Endothelial cell of umbilical vein (primary cell): ENCODE measurements around the gene RIPK4. TPM values are rescaled to one million over a fixed set of nuclear protein-coding genes. Genes with fewer than 3 reads are reported as not detected.

Source experiments
- BruUV-seq: library from RNA; stranded (reverse); fragments of 400-500 nt; replicated peaks from 2 replicates; lab custom pipeline; 2021; lab: Mats Ljungman, UMichigan
- CTCF ChIA-PET: fragments of 300-600, 350-600 bp; sonication (Branson Sonifier 250); formaldehyde crosslinking; loops from one replicate; lab custom pipeline; 2021; ENCODE audit warnings: antibody characterized with exemption, inconsistent platforms; lab: Charles Lee
- POLR2A ChIA-PET: fragments of 300-600, 350-600 bp; sonication (Branson Sonifier 250); formaldehyde crosslinking; loops from one replicate; lab custom pipeline; 2021; ENCODE audit warnings: antibody characterized with exemption, inconsistent platforms; lab: Charles Lee
- DNase-seq: peaks from one replicate; pipeline ENCODE4 v3.0.0-alpha.2; 2011; ENCODE audit warnings: low read depth, low spot score
- FAIRE-seq: peaks from 2 replicates; lab custom pipeline; 2011; peaks lifted over from hg19 to GRCh38; lab: Jason Lieb, UNC
- H2AFZ ChIP-seq: 2 replicates; pipeline ENCODE4 v1.6.0; 2012; ENCODE audit warnings: low read depth, low read length, control low read depth, inconsistent platforms
- H3K27ac ChIP-seq: 2 replicates; pipeline ENCODE4 v1.5.1; 2011; ENCODE audit warnings: low read depth, mild to moderate bottlenecking, control low read depth, low read length, moderate library complexity; ENCODE audit not compliant: insufficient read depth
- H3K27me3 ChIP-seq, 2 experiments: 2 replicates each; pipeline versions ENCODE4 v1.6.0 to v1.6.1; 2011; ENCODE audit warnings: low read length in 2 of 2, mixed read lengths in 1 of 2; ENCODE audit not compliant: control insufficient read depth in 2 of 2, insufficient read depth in 2 of 2
- H3K36me3 ChIP-seq, 2 experiments: 2 replicates in 1 of 2; 3 replicates in 1 of 2; pipeline ENCODE4 v1.5.1; 2011; ENCODE audit warnings: low read length in 2 of 2, mild to moderate bottlenecking in 1 of 2, moderate library complexity in 1 of 2; ENCODE audit not compliant: control insufficient read depth in 2 of 2, insufficient read depth in 2 of 2; ENCODE audit errors: extremely low read depth in 1 of 2
- H3K4me1 ChIP-seq: 3 replicates; pipeline ENCODE4 v1.5.1; 2011; ENCODE audit warnings: mild to moderate bottlenecking, low read length; ENCODE audit not compliant: control insufficient read depth, insufficient read depth; ENCODE audit errors: extremely low read depth
- H3K4me2 ChIP-seq: 2 replicates; pipeline ENCODE4 v1.6.1; 2011; ENCODE audit warnings: low read length, control low read depth, mixed read lengths; ENCODE audit not compliant: insufficient read depth
- H3K4me3 ChIP-seq, 3 experiments: fragments of 200-600 bp in 1 of 3; sonication (generic), shearing (Covaris generic) in 1 of 3; replicated peaks in 1 of 3; 2 replicates each; pipeline ENCODE4 v1.5.1; 2011 to 2016; ENCODE audit warnings: control low read depth in 3 of 3, low read length in 3 of 3, mild to moderate bottlenecking in 2 of 3, inconsistent platforms in 1 of 3, low read depth in 1 of 3, moderate library complexity in 1 of 3; ENCODE audit not compliant: insufficient read depth in 1 of 3
- H3K79me2 ChIP-seq: 2 replicates; pipeline ENCODE4 v1.6.0; 2012; ENCODE audit warnings: low read length, inconsistent platforms; ENCODE audit not compliant: control insufficient read depth, insufficient read depth
- H3K9ac ChIP-seq: replicated peaks from 2 replicates; pipeline ENCODE3; 2011; ENCODE audit warnings: low read length, control low read depth; ENCODE audit not compliant: insufficient read depth; ENCODE audit errors: extremely low read depth
- H3K9me1 ChIP-seq: replicated peaks from 3 replicates; pipeline ENCODE4 v1.6.0; 2011; ENCODE audit warnings: mild to moderate bottlenecking, low read length; ENCODE audit not compliant: control insufficient read depth, insufficient read depth; ENCODE audit errors: extremely low read depth
- H3K9me3 ChIP-seq: replicated peaks from 2 replicates; pipeline ENCODE4 v1.5.1; 2012; ENCODE audit warnings: low read length, inconsistent platforms; ENCODE audit not compliant: control insufficient read depth, insufficient read depth
- H4K20me1 ChIP-seq: replicated peaks from 2 replicates; pipeline ENCODE3; 2011; ENCODE audit warnings: mild to moderate bottlenecking, low read length; ENCODE audit not compliant: control insufficient read depth, insufficient read depth; ENCODE audit errors: extremely low read depth
- EZH2 ChIP-seq: IDR thresholded peaks from 2 replicates; pipeline ENCODE4 v1.6.1; 2012; ENCODE audit warnings: borderline replicate concordance, low read depth, mild to moderate bottlenecking, moderate library complexity, low read length, inconsistent platforms; ENCODE audit not compliant: severe bottlenecking
- FOS ChIP-seq: IDR thresholded peaks from 2 replicates; pipeline ENCODE4 v1.6.1; 2011; ENCODE audit warnings: mild to moderate bottlenecking, low read length, moderate library complexity, borderline replicate concordance; ENCODE audit not compliant: insufficient read depth
- GATA2 ChIP-seq: IDR thresholded peaks from 2 replicates; pipeline ENCODE4 v1.7.0; 2011; ENCODE audit warnings: low read depth, mild to moderate bottlenecking, moderate library complexity, mixed read lengths, low read length; ENCODE audit not compliant: insufficient read length, insufficient read depth
- JUN ChIP-seq: IDR thresholded peaks from 2 replicates; pipeline ENCODE4 v1.6.1; 2011; ENCODE audit warnings: borderline replicate concordance, low read depth; ENCODE audit not compliant: insufficient read length, insufficient read depth
- MAX ChIP-seq: IDR thresholded peaks from 2 replicates; pipeline ENCODE4 v1.6.1; 2011; ENCODE audit not compliant: insufficient read depth, insufficient read length
- MYC ChIP-seq: IDR thresholded peaks from one replicate; pipeline ENCODE4 v1.6.1; 2011; ENCODE audit warnings: mild to moderate bottlenecking, low read depth, low read length
- POLR2A ChIP-seq: IDR thresholded peaks from 2 replicates; pipeline ENCODE4 v1.6.1; 2012; ENCODE audit warnings: low read depth, mild to moderate bottlenecking, control low read depth, low read length
- POLR2AphosphoS5 ChIP-seq: IDR thresholded peaks from 2 replicates; pipeline ENCODE4 v1.6.1; 2012; ENCODE audit warnings: low read depth, mild to moderate bottlenecking, control low read depth, low read length, moderate library complexity; ENCODE audit not compliant: insufficient read depth
- dilution Hi-C: fragments of 300-500 bp; cut with MboI; formaldehyde crosslinking; loops from one replicate; pipeline ENCODE4 v1.15.0; 2019; ENCODE audit warnings: low sequenced_read_pairs; ENCODE audit not compliant: extremely low pct_ligation_motif_present
- intact Hi-C: fragments of 100-400 bp; cut with micrococcal nuclease; formaldehyde crosslinking; loops from one replicate; pipeline ENCODE4 v1.10.0; 2022
- polyA plus RNA-seq, 4 experiments: library from polyadenylated mRNA; depleted of rRNA in 3 of 4; stranded (reverse) in 3 of 4; unstranded in 1 of 4; fragments of >200 nt; gene quantifications; 2 replicates each; pipeline versions ENCODE4 v1.2.1 to v1.2.3, GENCODE V29; 2011 to 2012; ENCODE audit warnings: missing spikeins in 1 of 4
- total RNA-seq: library from RNA; stranded (reverse); gene quantifications from 2 replicates; pipeline ENCODE4 v1.2.3, GENCODE V29; 2021

Gene RIPK4
- total and polyA plus RNA-seq, 2 donors (not counting 3 experiments of a cell fraction or from before 2014, with no cell fraction given) = not detected

GRCh38 chr21:41742073-41742875 is 24.6 kb downstream of the RIPK4 start:
- CTCF ChIA-PET = no interaction called here
- Histone ChIP-seq H3K4me1 (no peaks in the 10 kb centered on the region), H3K27ac (no peak overlapping the region), H3K9me3 (no peaks in the 10 kb centered on the region), H3K4me2 (no peak overlapping the region), H4K20me1 (no peaks in the 10 kb centered on the region), H3K27me3 (no peaks in the 10 kb centered on the region), H3K9ac (no peak overlapping the region), H3K79me2 (no peaks in the 10 kb centered on the region), H3K36me3 (no peaks in the 10 kb centered on the region), H3K9me1 (no peaks in the 10 kb centered on the region), H2AFZ (no peak overlapping the region), H3K4me3 (no peak overlapping the region)
- dilution Hi-C loops (no loop called here), intact Hi-C loops (no loop called here)
- BruUV-seq = no TSS peak
- POLR2A ChIA-PET = no interaction called here
- DNase-seq = no peak
- no peak for TF ChIP-seq MYC
- no peak for FAIRE-seq

- no peak overlapping the region for H3K4me3 ChIP-seq
- H3K9me1 ChIP-seq = no peaks in the 10 kb centered on the region
- H4K20me1 ChIP-seq = no peaks in the 10 kb centered on the region
- no peak overlapping the region for H3K4me2 ChIP-seq
- ChIA-PET POLR2A (no interaction called here), CTCF (no interaction called here)
- H2AFZ ChIP-seq = no peak overlapping the region
- no TSS peak for BruUV-seq
- no peak for FAIRE-seq
- no peak for DNase-seq
- intact Hi-C loops = no loop called here
- no peaks in the 10 kb centered on the region for H3K9me3 ChIP-seq
- no peak overlapping the region for H3K27ac ChIP-seq
- no peaks in the 10 kb centered on the region for H3K79me2 ChIP-seq
- H3K4me1 ChIP-seq = no peaks in the 10 kb centered on the region
- dilution Hi-C loops = no loop called here
- no peak for TF ChIP-seq EZH2
- TF ChIP-seq GATA2 = no peak
- TF ChIP-seq POLR2A = no peak
- no peak for TF ChIP-seq MYC
- TF ChIP-seq JUN = no peak
- TF ChIP-seq FOS = no peak
- no peak for TF ChIP-seq POLR2AphosphoS5
- TF ChIP-seq MAX = no peak
- no peaks in the 10 kb centered on the region for H3K27me3 ChIP-seq
- H3K9ac ChIP-seq = no peak overlapping the region
- H3K36me3 ChIP-seq = no peaks in the 10 kb centered on the region
These were observed 25.4 kb downstream of the RIPK4 start for GRCh38 chr21:41741253-41742072.
